ENCODE results near the gene GGA2. TPM values are rescaled to one million over a fixed set of nuclear protein-coding genes. Genes with fewer than 3 reads are reported as not detected.
"Not testable (repeated sequence)": the region's sequence is repeated elsewhere in the genome, so short reads cannot be mapped to it uniquely, and the experiment has no call there.

The GGA2 gene
- total RNA-seq, 5 donors from 2014 or later (not counting 1 experiment from before 2014, with no cell fraction given), result 84.0 to 146 (median 99.6) TPM

DNA sequence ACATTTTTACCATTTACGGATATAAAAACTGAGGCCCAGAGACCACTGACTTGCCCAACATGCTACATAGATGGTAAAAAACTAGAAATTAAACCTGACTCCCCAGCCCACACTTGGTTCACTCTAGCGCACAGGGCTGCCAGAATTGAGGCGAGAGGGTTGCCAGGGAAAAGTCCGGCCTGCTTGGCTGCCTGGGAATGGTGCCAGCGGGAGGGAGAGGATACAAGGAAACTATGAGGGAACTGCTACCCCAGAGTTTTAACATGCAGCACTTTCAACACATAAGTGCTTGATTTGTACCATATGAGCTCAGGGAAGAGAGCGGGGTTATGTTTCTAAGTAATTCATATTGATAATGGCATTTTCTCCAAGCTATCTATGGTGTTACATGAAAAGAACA is 47.3 kb downstream of the GGA2 start:
- H3K27me3 Mint-ChIP-seq; H3K27ac ChIP-seq (ENCODE audit: low read length); ATAC-seq (replicated peaks in 1 of 4); H3K9me3 Mint-ChIP-seq; H3K4me1 ChIP-seq (ENCODE audit: control insufficient read depth in 1 of 2, extremely low read depth in 1 of 2, insufficient read depth in 2 of 2, low read length in 2 of 2); H3K4me3 ChIP-seq (ENCODE audit: control insufficient read depth in 1 of 2, extremely low read depth in 1 of 2, low read length in 1 of 2); DNase-seq; H3K4me1 Mint-ChIP-seq; H3K4me3 Mint-ChIP-seq; H3K27ac Mint-ChIP-seq; POLR2A ChIA-PET; H3K9me3 ChIP-seq; H3K27me3 ChIP-seq (replicated peaks in 1 of 2; ENCODE audit: control insufficient read depth in 2 of 2, extremely low read depth in 1 of 2, insufficient read depth in 2 of 2, low read length in 1 of 2): not testable (repeated sequence)
- peaks cover 0 to 20% of the 10 kb centered on the region in 2 donors for H3K36me3 ChIP-seq (ENCODE audit: control insufficient read depth in 2 of 2, extremely low read depth in 1 of 2, insufficient read depth in 1 of 2, low read length in 1 of 2)
- WGBS (ENCODE audit: insufficient coverage), result no CpG with 5 or more reads among the region's 6 CpGs
- CTCF ChIA-PET, result interaction anchor here in 1 of 2 donors (0.7 kb wide), 1 partner anchor 59 kb away, joined by 3 read pairs; no protein-coding TSS in a partner anchor
- H3K36me3 Mint-ChIP-seq, result peaks cover 20% of the 10 kb centered on the region

DNA sequence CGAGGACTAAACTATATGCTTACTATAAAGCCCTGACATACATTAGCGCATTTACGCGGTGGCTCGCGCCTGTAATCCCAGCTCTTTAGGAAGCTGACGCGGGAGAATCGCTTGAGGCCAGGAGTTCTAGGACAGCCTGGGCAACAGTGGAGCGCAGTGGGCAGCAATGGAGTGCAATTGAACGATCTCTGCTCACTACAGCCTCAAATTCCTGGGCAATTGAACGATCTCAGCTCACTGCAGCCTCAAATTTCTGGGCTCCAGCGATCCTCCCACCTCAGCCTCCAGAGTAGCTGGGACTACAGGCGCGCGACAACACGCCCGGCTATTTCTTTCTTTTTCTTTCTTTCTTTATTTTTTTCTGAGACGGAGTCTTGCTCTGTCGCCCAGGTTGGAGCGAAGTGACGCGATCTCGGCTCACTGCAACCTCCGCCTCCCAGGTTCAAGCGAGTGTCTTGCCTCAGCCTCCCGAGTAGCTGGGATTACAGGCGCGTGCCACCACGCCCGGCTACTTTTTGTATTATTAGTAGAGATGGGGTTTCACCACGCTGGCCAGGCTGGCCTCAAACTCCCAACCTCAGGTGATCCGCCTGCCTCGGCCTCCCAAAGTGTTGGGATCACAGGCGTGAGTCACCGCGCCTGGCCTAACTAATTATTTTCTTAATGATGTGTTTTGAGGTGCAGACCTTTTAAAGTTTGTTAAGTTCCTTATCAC is 56.8 kb downstream of the GGA2 start:
- Histone ChIP-seq H3K9me3 (no peaks in the 10 kb centered on the region), H3K36me3 (ENCODE audit: control insufficient read depth in 2 of 2, extremely low read depth in 1 of 2, insufficient read depth in 1 of 2, low read length in 1 of 2) (no peaks in the 10 kb centered on the region), H3K4me1 (ENCODE audit: control insufficient read depth in 1 of 2, extremely low read depth in 1 of 2, insufficient read depth in 2 of 2, low read length in 2 of 2) (peaks cover 4 to 21% of the 10 kb centered on the region in 2 experiments), H3K4me3 (ENCODE audit: control insufficient read depth in 1 of 2, extremely low read depth in 1 of 2, low read length in 1 of 2) (peak overlapping the region; percentile 95 to 97), H3K27ac (ENCODE audit: low read length) (no peak overlapping the region), H3K27me3 (replicated peaks in 1 of 2; ENCODE audit: control insufficient read depth in 2 of 2, extremely low read depth in 1 of 2, insufficient read depth in 2 of 2, low read length in 1 of 2) (no peaks in the 10 kb centered on the region)
- Mint-ChIP-seq H3K27ac (peak overlapping the region; percentile 70 to 90), H3K9me3 (no peaks in the 10 kb centered on the region), H3K27me3 (no peaks in the 10 kb centered on the region), H3K4me1 (peaks cover 30 to 39% (median 31%) of the 10 kb centered on the region in 3 donors), H3K4me3 (peak overlapping the region; percentile 90 to 99 (median 96)), H3K36me3 (no peaks in the 10 kb centered on the region)
- ChIA-PET CTCF (interaction anchor here (1.7 to 2.4 kb wide), 2 partner anchors 19 to 20 kb away, joined by 5 to 13 read pairs; no protein-coding TSS in a partner anchor), POLR2A (no interaction called here)
- 33% methylated on average over 19 of the region's 37 CpGs for WGBS (ENCODE audit: insufficient coverage)
- DNase-seq (no peak), ATAC-seq (replicated peaks in 1 of 4) (no peak)

DNA sequence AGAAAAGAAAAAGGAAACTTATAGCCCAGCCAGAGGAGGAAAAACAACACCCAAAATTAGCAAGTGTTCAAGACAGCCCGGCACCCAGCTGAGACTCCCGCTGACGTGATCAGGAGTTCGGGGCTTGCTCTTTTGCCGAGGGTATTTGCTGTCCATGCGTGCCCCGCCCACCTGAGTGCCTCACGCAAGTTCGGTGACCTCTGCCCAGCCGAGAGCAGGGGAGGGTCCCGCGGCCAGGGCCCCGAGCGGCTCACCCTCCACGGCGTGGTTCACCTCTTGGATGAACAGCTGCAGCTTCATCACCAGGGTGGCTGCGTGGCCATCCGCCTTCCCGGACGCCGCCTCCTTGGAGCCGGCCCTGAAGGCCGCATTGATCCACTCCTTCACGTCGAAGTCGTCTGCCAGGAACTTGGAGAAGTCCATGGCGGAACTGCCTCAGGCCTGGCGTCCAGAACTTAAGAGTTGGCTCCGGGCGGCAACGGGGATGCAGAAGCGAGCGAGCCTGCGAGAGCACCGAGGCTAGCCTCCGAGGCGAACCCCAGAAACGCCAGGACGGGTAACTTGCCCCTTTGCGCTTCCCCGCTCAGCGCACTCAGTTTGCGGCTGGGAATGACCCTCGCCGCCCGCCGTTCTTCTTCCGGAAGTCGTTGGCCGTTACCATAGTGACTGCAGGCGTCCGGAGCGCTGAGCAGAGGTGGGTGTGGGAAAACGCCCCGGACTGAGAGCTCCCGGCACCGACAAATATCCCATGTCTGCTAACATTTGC is 57.5 kb downstream of the GGA2 start, which contains the start of gene COG7:
Gene COG7 (minus strand): TSS at position 618 of the 766 bp plus-strand sequence. CDS start 195 bp downstream, at position 423.
- under 1% methylated on average over 56 of the region's 57 CpGs for WGBS (ENCODE audit: insufficient coverage)
- peak; percentile 56 to 88 (median 77) for DNase-seq
- Mint-ChIP-seq H3K9me3 (no peaks in the 10 kb centered on the region), H3K27me3 (no peaks in the 10 kb centered on the region), H3K27ac (peak within 1 kb of the TSS; percentile 70 to 90), H3K4me3 (peak within 1 kb of the TSS; percentile 90 to 99 (median 96)), H3K4me1 (peaks cover 30 to 43% (median 37%) of the 10 kb centered on the region in 3 donors), H3K36me3 (no peaks in the 10 kb centered on the region)
- ATAC-seq (replicated peaks in 1 of 4), result peak; percentile 90 to 94 (median 90)
- H3K36me3 ChIP-seq (ENCODE audit: control insufficient read depth in 2 of 2, extremely low read depth in 1 of 2, insufficient read depth in 1 of 2, low read length in 1 of 2), result no peaks in the 10 kb centered on the region
- POLR2A ChIA-PET, result interaction anchor here (0.7 kb wide), 2 partner anchors 27 to 30 kb away, joined by 3 read pairs; no protein-coding TSS in a partner anchor
- CTCF ChIA-PET, result interaction anchor here (1.0 to 2.4 kb wide), 3 partner anchors 17 to 19 kb away, joined by 5 to 13 read pairs (median 5); no protein-coding TSS in a partner anchor
- H3K4me1 ChIP-seq (ENCODE audit: control insufficient read depth in 1 of 2, extremely low read depth in 1 of 2, insufficient read depth in 2 of 2, low read length in 2 of 2), result peaks cover 4 to 21% of the 10 kb centered on the region in 2 experiments
- H3K27me3 ChIP-seq (replicated peaks in 1 of 2; ENCODE audit: control insufficient read depth in 2 of 2, extremely low read depth in 1 of 2, insufficient read depth in 2 of 2, low read length in 1 of 2), result no peaks in the 10 kb centered on the region
- H3K27ac ChIP-seq (ENCODE audit: low read length), result peak within 1 kb of the TSS; percentile 25
- no peaks in the 10 kb centered on the region for H3K9me3 ChIP-seq
- peak within 1 kb of the TSS; percentile 95 to 97 for H3K4me3 ChIP-seq (ENCODE audit: control insufficient read depth in 1 of 2, extremely low read depth in 1 of 2, low read length in 1 of 2)

DNA sequence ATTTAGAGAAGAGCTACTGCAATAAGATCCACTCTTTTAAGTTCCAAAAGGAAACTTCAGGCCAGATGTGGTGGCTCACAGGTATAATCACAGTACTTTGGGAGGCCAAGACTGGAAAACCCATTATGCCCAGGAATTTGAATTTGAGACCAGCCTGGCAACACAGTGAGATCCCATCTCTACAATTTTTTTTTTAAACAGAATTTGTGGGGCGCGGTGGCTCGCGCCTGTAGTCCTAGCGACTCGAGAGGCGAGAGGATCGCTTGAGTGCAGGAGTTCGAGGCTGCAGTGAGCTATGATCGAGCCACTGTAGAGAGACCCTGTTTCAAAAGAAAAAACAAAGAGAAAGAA is 58.1 kb downstream of the GGA2 start:
- ChIA-PET POLR2A (interaction anchor here (0.7 kb wide), 2 partner anchors 27 to 30 kb away, joined by 3 read pairs; no protein-coding TSS in a partner anchor), CTCF (interaction anchor here (1.0 to 2.4 kb wide), 3 partner anchors 17 to 18 kb away, joined by 5 to 13 read pairs (median 5); no protein-coding TSS in a partner anchor)
- peaks cover 30 to 43% (median 37%) of the 10 kb centered on the region in 3 donors for H3K4me1 Mint-ChIP-seq
- H3K36me3 Mint-ChIP-seq, result no peaks in the 10 kb centered on the region
- peak overlapping the region; percentile 90 to 99 (median 96) for H3K4me3 Mint-ChIP-seq
- H3K36me3 ChIP-seq (ENCODE audit: control insufficient read depth in 2 of 2, extremely low read depth in 1 of 2, insufficient read depth in 1 of 2, low read length in 1 of 2), result no peaks in the 10 kb centered on the region
- H3K4me1 ChIP-seq (ENCODE audit: control insufficient read depth in 1 of 2, extremely low read depth in 1 of 2, insufficient read depth in 2 of 2, low read length in 2 of 2), result peaks cover 4 to 21% of the 10 kb centered on the region in 2 experiments
- H3K27me3 Mint-ChIP-seq, result no peaks in the 10 kb centered on the region
- H3K27me3 ChIP-seq (replicated peaks in 1 of 2; ENCODE audit: control insufficient read depth in 2 of 2, extremely low read depth in 1 of 2, insufficient read depth in 2 of 2, low read length in 1 of 2), result no peaks in the 10 kb centered on the region
- H3K9me3 ChIP-seq, result no peaks in the 10 kb centered on the region
- WGBS (ENCODE audit: insufficient coverage), result no CpG with 5 or more reads among the region's 10 CpGs
- peak overlapping the region; percentile 95 to 97 for H3K4me3 ChIP-seq (ENCODE audit: control insufficient read depth in 1 of 2, extremely low read depth in 1 of 2, low read length in 1 of 2)
- H3K27ac Mint-ChIP-seq, result peak overlapping the region; percentile 70 to 90
- DNase-seq (peak in 1 of 35 experiments; percentile 1), ATAC-seq (replicated peaks in 1 of 4) (peak in 1 of 4 experiments; percentile 8)
- no peak overlapping the region for H3K27ac ChIP-seq (ENCODE audit: low read length)
- H3K9me3 Mint-ChIP-seq, result no peaks in the 10 kb centered on the region

DNA sequence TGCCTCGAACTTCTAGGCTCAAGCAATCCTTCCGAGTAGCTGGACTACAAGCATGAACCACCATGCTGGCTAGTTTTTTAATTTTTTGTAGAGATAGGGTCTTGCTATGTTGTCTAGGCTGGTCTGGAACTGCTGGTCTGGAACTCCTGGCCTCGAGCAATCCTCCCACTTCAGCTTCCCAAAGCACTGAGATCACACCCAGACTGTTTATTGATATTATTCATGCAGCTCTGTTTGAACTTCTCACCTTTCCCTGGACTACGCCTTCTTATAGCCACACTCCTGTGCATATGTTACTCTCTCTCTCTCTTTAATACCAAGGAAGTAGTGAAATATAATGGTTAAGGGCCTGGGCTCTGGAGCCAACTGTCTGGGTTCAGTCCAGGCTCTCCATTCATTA is 61.9 kb downstream of the GGA2 start:
- ChIA-PET POLR2A (no interaction called here), CTCF (interaction anchor here in 1 of 2 donors (1.4 kb wide), 1 partner anchor 12 kb away, joined by 5 read pairs; no protein-coding TSS in a partner anchor)
- Mint-ChIP-seq H3K9me3 (no peaks in the 10 kb centered on the region), H3K4me3 (no peak overlapping the region), H3K36me3 (peaks cover 8% of the 10 kb centered on the region), H3K4me1 (peaks cover 25 to 40% (median 38%) of the 10 kb centered on the region in 3 donors), H3K27ac (no peak overlapping the region), H3K27me3 (no peaks in the 10 kb centered on the region)
- Histone ChIP-seq H3K27me3 (replicated peaks in 1 of 2; ENCODE audit: control insufficient read depth in 2 of 2, extremely low read depth in 1 of 2, insufficient read depth in 2 of 2, low read length in 1 of 2) (no peaks in the 10 kb centered on the region), H3K9me3 (no peaks in the 10 kb centered on the region), H3K27ac (ENCODE audit: low read length) (no peak overlapping the region), H3K4me1 (ENCODE audit: control insufficient read depth in 1 of 2, extremely low read depth in 1 of 2, insufficient read depth in 2 of 2, low read length in 2 of 2) (peaks cover 4 to 17% of the 10 kb centered on the region in 2 experiments), H3K4me3 (ENCODE audit: control insufficient read depth in 1 of 2, extremely low read depth in 1 of 2, low read length in 1 of 2) (no peak overlapping the region), H3K36me3 (ENCODE audit: control insufficient read depth in 2 of 2, extremely low read depth in 1 of 2, insufficient read depth in 1 of 2, low read length in 1 of 2) (peaks cover 3 to 19% of the 10 kb centered on the region in 2 donors)
- ATAC-seq (replicated peaks in 1 of 4), result no peak
- 90% methylated on average over 2 of the region's 4 CpGs for WGBS (ENCODE audit: insufficient coverage)
- DNase-seq, result no peak

DNA sequence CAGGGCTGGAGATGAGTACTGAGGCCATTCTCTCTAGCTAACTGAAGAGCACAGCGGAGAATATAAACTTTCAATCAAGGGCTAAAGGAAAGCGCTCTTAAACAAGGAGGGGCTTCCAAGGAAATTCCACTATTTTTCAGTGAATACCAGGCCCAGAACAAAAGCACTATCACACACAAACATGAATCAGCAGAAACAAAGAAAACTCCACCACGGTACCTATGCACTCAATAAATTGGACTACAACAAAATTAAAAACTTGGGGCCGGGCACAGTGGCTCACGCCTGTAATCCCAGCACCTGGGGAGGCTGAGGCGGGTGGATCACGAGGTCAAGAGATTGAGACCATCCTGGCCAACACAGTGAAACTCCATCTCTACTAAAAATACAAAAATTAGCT is 72.8 kb downstream of the GGA2 start:
- H3K9me3 Mint-ChIP-seq; H3K9me3 ChIP-seq; H3K27me3 ChIP-seq (replicated peaks in 1 of 2; ENCODE audit: control insufficient read depth in 2 of 2, extremely low read depth in 1 of 2, insufficient read depth in 2 of 2, low read length in 1 of 2); DNase-seq; POLR2A ChIA-PET; H3K4me3 ChIP-seq (ENCODE audit: control insufficient read depth in 1 of 2, extremely low read depth in 1 of 2, low read length in 1 of 2); H3K27ac ChIP-seq (ENCODE audit: low read length); H3K4me1 Mint-ChIP-seq; ATAC-seq (replicated peaks in 1 of 4); H3K4me1 ChIP-seq (ENCODE audit: control insufficient read depth in 1 of 2, extremely low read depth in 1 of 2, insufficient read depth in 2 of 2, low read length in 2 of 2); H3K4me3 Mint-ChIP-seq; H3K27me3 Mint-ChIP-seq; H3K27ac Mint-ChIP-seq: not testable (repeated sequence)
- CTCF ChIA-PET, result interaction anchor here (0.6 kb wide), 2 partner anchors 9 to 70 kb away, joined by 3 to 10 read pairs; no protein-coding TSS in a partner anchor
- WGBS (ENCODE audit: insufficient coverage), result 90% methylated on average over 2 of the region's 7 CpGs
- H3K36me3 ChIP-seq (ENCODE audit: control insufficient read depth in 2 of 2, extremely low read depth in 1 of 2, insufficient read depth in 1 of 2, low read length in 1 of 2), result peaks cover 16 to 48% of the 10 kb centered on the region in 2 donors
- H3K36me3 Mint-ChIP-seq, result peaks cover 42% of the 10 kb centered on the region
